Neural crest cell (in vitro differentiated cells): ENCODE data around the gene TNFSF11. TPM values are rescaled to one million over a fixed set of nuclear protein-coding genes. Genes with fewer than 3 reads are reported as not detected.
"Not testable (repeated sequence)": the region's sequence is repeated elsewhere in the genome, so short reads cannot be mapped to it uniquely, and the experiment has no call there.

Experiments
- DNase-seq: peaks from one replicate; pipeline ENCODE4 v3.0.0; 2021; ENCODE audit warnings: low read depth, mixed read lengths, low spot score
- H3K27ac Mint-ChIP-seq: one replicate; pipeline ENCODE4 v1.8.0; 2021; ENCODE audit warnings: mild to moderate bottlenecking, mixed read lengths; ENCODE audit not compliant: unreplicated experiment
- H3K27me3 Mint-ChIP-seq: 2 replicates; pipeline ENCODE4 v1.8.0; 2021; ENCODE audit warnings: low read depth, mild to moderate bottlenecking, mixed read lengths
- H3K36me3 Mint-ChIP-seq: 2 replicates; pipeline ENCODE4 v1.8.0; 2021; ENCODE audit warnings: low read depth, mild to moderate bottlenecking, mixed read lengths
- H3K4me1 Mint-ChIP-seq: 2 replicates; pipeline ENCODE4 v1.8.0; 2021; ENCODE audit warnings: mixed read lengths
- H3K4me3 Mint-ChIP-seq: one replicate; pipeline ENCODE4 v1.8.0; 2021; ENCODE audit warnings: mild to moderate bottlenecking, mixed read lengths
- H3K9me3 Mint-ChIP-seq: 2 replicates; pipeline ENCODE4 v1.8.0; 2021; ENCODE audit warnings: mixed read lengths
- CTCF ChIP-seq: fragments of 200-600 bp; sonication (generic); conservative IDR thresholded peaks from 2 replicates; pipeline ENCODE4 v1.5.0; 2021; ENCODE audit warnings: antibody characterized with exemption, mild to moderate bottlenecking
- total RNA-seq: library from RNA; stranded (reverse); gene quantifications from 2 replicates; pipeline ENCODE4 v1.2.1, GENCODE V29; 2021

TNFSF11 gene
- total RNA-seq, 1 donor from 2014 or later, result not detected

DNA sequence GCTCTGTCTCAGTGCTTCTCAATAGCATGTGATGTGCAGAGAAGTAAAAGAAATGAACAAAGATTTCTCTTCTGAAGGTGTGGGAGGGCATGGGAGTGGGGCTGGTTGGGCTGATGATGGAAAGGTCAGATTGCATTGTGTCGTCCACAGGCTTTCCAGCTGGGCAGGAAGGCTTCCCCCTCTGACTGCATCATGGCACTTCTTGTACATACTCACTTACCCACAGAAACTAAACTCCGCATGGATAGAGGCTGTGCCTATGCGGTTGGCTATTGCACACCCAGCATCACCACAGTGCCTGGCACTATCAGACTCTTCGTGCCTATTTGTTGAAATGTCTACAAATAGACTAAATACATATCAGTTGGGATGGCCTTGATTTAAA lies 24.4 kb upstream of the TNFSF11 start:
- no peak for DNase-seq
- TF ChIP-seq CTCF, result no peak
- Mint-ChIP-seq H3K36me3 (no peaks in the 10 kb centered on the region), H3K27me3 (no peaks in the 10 kb centered on the region), H3K4me1 (peaks cover 4% of the 10 kb centered on the region), H3K4me3 (no peak overlapping the region), H3K9me3 (no peaks in the 10 kb centered on the region), H3K27ac (no peak overlapping the region)

GRCh38 chr13:42551611-42552010 lies 22.3 kb upstream of the TNFSF11 start:
- Mint-ChIP-seq H3K4me3 (no peak overlapping the region), H3K36me3 (no peaks in the 10 kb centered on the region), H3K9me3 (no peaks in the 10 kb centered on the region), H3K27me3 (no peaks in the 10 kb centered on the region), H3K4me1 (peaks cover 4% of the 10 kb centered on the region), H3K27ac (no peak overlapping the region)
- DNase-seq, result no peak
- TF ChIP-seq CTCF, result no peak

DNA sequence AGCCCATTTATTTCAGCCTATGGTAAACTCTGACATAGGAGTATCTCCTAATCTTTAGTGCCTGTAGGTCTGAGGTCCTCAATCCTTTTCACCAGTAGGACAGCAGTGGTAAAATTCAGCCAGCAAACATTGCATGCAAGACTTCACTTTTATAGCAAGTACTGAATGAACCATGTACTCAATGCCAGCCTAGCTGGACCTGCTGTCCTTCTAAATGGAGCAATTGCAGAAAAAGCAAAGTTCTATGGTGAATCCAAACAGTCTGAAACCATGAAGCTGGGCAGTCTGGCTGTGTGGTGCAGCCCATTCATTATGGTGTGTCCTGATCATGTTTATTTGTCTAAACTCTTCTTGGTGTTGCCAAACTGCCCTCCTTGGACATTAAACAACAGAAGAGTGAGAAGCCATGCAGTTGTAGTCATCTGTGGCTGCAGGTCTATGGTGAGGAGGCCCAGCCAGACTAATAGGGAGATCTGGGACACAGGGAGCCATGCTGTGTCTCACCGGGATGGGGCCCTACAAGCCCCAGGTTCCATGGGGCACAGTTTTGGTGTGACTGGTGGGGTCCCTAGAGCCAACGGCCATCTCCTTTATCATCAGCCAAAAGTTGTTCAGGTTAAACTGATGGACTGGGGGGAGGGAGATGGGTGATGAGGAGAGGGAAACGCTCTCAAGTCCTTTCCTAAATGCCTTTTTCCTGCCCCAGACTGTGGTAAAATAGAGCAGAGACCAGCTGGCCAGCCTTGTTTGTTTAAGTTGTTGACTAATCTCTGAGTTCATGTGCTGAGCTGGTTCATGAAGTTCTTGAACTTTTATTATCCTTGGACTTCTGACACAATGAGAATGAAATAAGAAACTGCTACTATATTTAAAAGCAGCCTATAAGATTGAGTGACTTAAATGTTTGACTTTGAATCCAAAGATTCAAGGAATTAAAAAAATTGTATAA lies 20.6 kb upstream of the TNFSF11 start:
- H3K27me3 Mint-ChIP-seq, result no peaks in the 10 kb centered on the region
- no peak for DNase-seq
- H3K27ac Mint-ChIP-seq, result no peak overlapping the region
- no peaks in the 10 kb centered on the region for H3K36me3 Mint-ChIP-seq
- peaks cover 4% of the 10 kb centered on the region for H3K4me1 Mint-ChIP-seq
- no peak for TF ChIP-seq CTCF
- no peak overlapping the region for H3K4me3 Mint-ChIP-seq
- H3K9me3 Mint-ChIP-seq, result no peaks in the 10 kb centered on the region

DNA sequence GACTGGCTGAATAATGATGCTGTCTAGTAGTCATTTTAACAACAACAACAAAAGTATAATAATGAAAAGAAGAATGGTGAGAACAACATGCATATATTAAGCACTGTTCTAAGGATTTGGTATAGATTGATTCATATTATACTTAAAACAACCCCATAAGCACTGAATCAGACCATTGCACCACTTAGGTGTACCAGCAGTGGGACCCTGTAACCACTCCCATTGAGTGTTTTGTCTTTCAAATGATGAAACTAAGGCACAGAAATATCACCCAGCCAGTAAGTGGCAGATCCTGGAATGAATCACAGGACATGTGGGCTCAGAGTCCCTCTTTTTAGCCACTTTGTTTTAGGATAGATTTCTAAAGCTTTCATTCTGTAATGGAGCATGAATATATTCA lies 14.9 kb upstream of the TNFSF11 start:
- no peak overlapping the region for H3K27ac Mint-ChIP-seq
- no peaks in the 10 kb centered on the region for H3K27me3 Mint-ChIP-seq
- no peak for TF ChIP-seq CTCF
- peaks cover 12% of the 10 kb centered on the region for H3K36me3 Mint-ChIP-seq
- H3K4me3 Mint-ChIP-seq, result no peak overlapping the region
- peaks cover 20% of the 10 kb centered on the region for H3K9me3 Mint-ChIP-seq
- no peak for DNase-seq
- H3K4me1 Mint-ChIP-seq, result no peaks in the 10 kb centered on the region

DNA sequence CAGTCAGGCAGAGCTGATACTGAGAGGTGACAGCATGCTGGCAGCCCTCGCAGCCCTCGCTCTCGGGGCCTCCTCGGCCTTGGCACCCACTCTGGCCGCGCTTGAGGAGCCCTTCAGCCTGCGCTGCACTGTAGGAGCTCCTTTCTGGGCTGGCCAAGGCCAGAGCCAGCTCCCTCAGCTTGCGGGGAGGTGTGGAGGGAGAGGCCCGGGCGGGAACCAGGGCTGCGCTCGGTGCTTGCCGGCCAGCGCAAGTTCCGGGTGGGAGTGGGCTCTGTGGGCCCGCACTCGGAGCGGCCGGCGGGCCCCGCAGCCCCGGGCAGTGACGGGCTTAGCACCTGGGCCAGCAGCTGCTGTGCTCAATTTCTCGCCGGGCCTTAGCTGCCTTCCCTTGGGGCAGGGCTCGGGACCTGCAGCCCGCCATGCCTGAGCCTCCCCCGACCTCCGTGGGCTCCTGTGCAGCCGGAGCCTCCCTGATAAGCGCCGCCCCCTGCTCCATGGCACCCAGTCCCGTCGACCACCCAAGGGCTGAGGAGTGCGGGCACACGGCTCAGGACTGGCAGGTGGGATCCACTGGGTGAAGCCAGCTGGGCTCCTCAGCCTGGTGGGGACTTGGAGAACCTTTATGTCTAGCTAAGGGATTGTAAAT lies 14.3 kb upstream of the TNFSF11 start:
- not testable (repeated sequence) for DNase-seq, H3K27ac Mint-ChIP-seq, H3K4me1 Mint-ChIP-seq, H3K4me3 Mint-ChIP-seq, H3K27me3 Mint-ChIP-seq
- Mint-ChIP-seq H3K36me3 (peaks cover 12% of the 10 kb centered on the region), H3K9me3 (peaks cover 23% of the 10 kb centered on the region)

GRCh38 chr13:42560320-42560719 lies 13.6 kb upstream of the TNFSF11 start:
- H3K4me3 Mint-ChIP-seq, H3K4me1 Mint-ChIP-seq, H3K27me3 Mint-ChIP-seq, DNase-seq, H3K27ac Mint-ChIP-seq: not testable (repeated sequence)
- Mint-ChIP-seq H3K9me3 (peaks cover 25% of the 10 kb centered on the region), H3K36me3 (peaks cover 12% of the 10 kb centered on the region)
